ENCODE results near the gene KIT.

DNA sequence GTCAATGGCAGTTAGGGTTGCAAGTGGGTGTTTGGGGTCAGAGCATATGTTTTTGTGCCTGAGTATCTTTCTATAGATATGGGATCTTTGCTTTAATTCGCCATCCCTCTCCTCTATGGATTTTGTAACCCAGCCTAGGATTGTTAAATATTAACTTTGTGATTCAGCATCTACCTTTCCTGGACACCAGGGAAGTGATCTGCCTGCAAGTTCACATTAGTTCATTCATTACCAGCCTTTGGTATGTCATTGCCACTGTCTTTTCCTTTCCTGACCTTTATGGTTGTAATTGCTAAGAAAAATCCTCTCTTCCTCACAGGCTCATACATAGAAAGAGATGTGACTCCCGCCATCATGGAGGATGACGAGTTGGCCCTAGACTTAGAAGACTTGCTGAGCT, 73.8 kb downstream of the KIT start:
- TF ChIP-seq POLR2AphosphoS5 (IDR thresholded peaks at IDR 0.05; ENCODE audit: low read depth) (no peak), GABPA (IDR thresholded peaks at IDR 0.05; ENCODE audit: low read depth) (no peak), SPI1 (IDR thresholded peaks at IDR 0.05; ENCODE audit: borderline replicate concordance, low read depth) (no peak)
- TF ChIP-seq, protein P1, sequence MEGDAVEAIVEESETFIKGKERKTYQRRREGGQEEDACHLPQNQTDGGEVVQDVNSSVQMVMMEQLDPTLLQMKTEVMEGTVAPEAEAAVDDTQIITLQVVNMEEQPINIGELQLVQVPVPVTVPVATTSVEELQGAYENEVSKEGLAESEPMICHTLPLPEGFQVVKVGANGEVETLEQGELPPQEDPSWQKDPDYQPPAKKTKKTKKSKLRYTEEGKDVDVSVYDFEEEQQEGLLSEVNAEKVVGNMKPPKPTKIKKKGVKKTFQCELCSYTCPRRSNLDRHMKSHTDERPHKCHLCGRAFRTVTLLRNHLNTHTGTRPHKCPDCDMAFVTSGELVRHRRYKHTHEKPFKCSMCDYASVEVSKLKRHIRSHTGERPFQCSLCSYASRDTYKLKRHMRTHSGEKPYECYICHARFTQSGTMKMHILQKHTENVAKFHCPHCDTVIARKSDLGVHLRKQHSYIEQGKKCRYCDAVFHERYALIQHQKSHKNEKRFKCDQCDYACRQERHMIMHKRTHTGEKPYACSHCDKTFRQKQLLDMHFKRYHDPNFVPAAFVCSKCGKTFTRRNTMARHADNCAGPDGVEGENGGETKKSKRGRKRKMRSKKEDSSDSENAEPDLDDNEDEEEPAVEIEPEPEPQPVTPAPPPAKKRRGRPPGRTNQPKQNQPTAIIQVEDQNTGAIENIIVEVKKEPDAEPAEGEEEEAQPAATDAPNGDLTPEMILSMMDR (IDR thresholded peaks at IDR 0.05; ENCODE audit: insufficient read depth, low read length): no peak
- TF ChIP-seq, protein P2, sequence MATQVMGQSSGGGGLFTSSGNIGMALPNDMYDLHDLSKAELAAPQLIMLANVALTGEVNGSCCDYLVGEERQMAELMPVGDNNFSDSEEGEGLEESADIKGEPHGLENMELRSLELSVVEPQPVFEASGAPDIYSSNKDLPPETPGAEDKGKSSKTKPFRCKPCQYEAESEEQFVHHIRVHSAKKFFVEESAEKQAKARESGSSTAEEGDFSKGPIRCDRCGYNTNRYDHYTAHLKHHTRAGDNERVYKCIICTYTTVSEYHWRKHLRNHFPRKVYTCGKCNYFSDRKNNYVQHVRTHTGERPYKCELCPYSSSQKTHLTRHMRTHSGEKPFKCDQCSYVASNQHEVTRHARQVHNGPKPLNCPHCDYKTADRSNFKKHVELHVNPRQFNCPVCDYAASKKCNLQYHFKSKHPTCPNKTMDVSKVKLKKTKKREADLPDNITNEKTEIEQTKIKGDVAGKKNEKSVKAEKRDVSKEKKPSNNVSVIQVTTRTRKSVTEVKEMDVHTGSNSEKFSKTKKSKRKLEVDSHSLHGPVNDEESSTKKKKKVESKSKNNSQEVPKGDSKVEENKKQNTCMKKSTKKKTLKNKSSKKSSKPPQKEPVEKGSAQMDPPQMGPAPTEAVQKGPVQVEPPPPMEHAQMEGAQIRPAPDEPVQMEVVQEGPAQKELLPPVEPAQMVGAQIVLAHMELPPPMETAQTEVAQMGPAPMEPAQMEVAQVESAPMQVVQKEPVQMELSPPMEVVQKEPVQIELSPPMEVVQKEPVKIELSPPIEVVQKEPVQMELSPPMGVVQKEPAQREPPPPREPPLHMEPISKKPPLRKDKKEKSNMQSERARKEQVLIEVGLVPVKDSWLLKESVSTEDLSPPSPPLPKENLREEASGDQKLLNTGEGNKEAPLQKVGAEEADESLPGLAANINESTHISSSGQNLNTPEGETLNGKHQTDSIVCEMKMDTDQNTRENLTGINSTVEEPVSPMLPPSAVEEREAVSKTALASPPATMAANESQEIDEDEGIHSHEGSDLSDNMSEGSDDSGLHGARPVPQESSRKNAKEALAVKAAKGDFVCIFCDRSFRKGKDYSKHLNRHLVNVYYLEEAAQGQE (IDR thresholded peaks at IDR 0.05; ENCODE audit: insufficient replicate concordance, low read depth): no peak

Measured in HL-60 (cell line).